ENCODE results near the gene MAST2. TPM values are rescaled to one million over a fixed set of nuclear protein-coding genes. Genes with fewer than 3 reads are reported as not detected.

The MAST2 gene
- total RNA-seq, 1 experiment from 2014 or later: 77.0 TPM

DNA sequence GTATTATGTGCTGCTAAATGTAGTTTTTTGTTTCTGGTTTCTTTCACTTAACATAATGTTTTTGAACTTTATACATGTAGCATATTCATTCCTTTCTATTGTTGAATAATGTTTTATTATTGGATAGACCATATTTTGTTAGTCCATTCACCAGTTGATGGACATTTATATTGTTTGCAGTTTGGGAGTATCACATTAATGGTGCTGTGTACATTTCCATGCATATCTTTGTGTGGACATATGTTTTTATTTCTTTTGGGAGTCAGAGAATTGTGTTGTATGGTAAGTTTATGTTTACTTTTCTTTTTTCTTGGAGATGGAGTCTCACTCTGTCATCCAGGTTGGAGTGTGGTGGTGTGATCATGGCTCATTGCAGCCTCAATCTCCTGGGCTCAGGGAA is 134.6 kb downstream of the MAST2 start:
- H3K27ac ChIP-seq (ENCODE audit: low read length): no peak overlapping the region
- H3K4me1 ChIP-seq (ENCODE audit: control insufficient read depth, insufficient read depth, low read length): no peaks in the 10 kb centered on the region
- POLR2A ChIA-PET: no interaction called here
- H3K9me3 ChIP-seq (ENCODE audit: control insufficient read depth, insufficient read depth, low read depth, low read length): no peaks in the 10 kb centered on the region
- no peaks in the 10 kb centered on the region for H3K36me3 ChIP-seq (ENCODE audit: control insufficient read depth, insufficient read depth, low read length)
- BruUV-seq (replicated peaks): no TSS peak
- DNase-seq (ENCODE audit: low read depth, low spot score): no peak
- H3K4me3 ChIP-seq (ENCODE audit: low read depth in 2 of 2, low read length in 2 of 2): no peak overlapping the region
- TF ChIP-seq, protein P1, sequence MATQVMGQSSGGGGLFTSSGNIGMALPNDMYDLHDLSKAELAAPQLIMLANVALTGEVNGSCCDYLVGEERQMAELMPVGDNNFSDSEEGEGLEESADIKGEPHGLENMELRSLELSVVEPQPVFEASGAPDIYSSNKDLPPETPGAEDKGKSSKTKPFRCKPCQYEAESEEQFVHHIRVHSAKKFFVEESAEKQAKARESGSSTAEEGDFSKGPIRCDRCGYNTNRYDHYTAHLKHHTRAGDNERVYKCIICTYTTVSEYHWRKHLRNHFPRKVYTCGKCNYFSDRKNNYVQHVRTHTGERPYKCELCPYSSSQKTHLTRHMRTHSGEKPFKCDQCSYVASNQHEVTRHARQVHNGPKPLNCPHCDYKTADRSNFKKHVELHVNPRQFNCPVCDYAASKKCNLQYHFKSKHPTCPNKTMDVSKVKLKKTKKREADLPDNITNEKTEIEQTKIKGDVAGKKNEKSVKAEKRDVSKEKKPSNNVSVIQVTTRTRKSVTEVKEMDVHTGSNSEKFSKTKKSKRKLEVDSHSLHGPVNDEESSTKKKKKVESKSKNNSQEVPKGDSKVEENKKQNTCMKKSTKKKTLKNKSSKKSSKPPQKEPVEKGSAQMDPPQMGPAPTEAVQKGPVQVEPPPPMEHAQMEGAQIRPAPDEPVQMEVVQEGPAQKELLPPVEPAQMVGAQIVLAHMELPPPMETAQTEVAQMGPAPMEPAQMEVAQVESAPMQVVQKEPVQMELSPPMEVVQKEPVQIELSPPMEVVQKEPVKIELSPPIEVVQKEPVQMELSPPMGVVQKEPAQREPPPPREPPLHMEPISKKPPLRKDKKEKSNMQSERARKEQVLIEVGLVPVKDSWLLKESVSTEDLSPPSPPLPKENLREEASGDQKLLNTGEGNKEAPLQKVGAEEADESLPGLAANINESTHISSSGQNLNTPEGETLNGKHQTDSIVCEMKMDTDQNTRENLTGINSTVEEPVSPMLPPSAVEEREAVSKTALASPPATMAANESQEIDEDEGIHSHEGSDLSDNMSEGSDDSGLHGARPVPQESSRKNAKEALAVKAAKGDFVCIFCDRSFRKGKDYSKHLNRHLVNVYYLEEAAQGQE (IDR thresholded peaks at IDR 0.05; ENCODE audit: insufficient read depth in 1 of 2, low read depth in 2 of 2, low read length in 1 of 2): no peak
- no peak for TF ChIP-seq POLR2AphosphoS5 (IDR thresholded peaks at IDR 0.05; ENCODE audit: low read depth, low read length)
- TF ChIP-seq, protein P2, sequence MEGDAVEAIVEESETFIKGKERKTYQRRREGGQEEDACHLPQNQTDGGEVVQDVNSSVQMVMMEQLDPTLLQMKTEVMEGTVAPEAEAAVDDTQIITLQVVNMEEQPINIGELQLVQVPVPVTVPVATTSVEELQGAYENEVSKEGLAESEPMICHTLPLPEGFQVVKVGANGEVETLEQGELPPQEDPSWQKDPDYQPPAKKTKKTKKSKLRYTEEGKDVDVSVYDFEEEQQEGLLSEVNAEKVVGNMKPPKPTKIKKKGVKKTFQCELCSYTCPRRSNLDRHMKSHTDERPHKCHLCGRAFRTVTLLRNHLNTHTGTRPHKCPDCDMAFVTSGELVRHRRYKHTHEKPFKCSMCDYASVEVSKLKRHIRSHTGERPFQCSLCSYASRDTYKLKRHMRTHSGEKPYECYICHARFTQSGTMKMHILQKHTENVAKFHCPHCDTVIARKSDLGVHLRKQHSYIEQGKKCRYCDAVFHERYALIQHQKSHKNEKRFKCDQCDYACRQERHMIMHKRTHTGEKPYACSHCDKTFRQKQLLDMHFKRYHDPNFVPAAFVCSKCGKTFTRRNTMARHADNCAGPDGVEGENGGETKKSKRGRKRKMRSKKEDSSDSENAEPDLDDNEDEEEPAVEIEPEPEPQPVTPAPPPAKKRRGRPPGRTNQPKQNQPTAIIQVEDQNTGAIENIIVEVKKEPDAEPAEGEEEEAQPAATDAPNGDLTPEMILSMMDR (IDR thresholded peaks at IDR 0.05): no peak
- no peak for TF ChIP-seq SIN3A (IDR thresholded peaks at IDR 0.05; ENCODE audit: borderline replicate concordance, insufficient read depth, low read depth, low read length)
- TF ChIP-seq TCF7L2 (IDR thresholded peaks at IDR 0.05; ENCODE audit: low read depth, low read length): no peak
- no peaks in the 10 kb centered on the region for H3K27me3 ChIP-seq (ENCODE audit: control insufficient read depth, insufficient read depth, low read length)
- no peak for ATAC-seq
- intact Hi-C loops (cut with micrococcal nuclease; ENCODE audit: unreplicated experiment) (no loop called here), in situ Hi-C loops (cut with HindIII; ENCODE audit: low pct_unique_long_range_greater_than_20kb, low sequenced_read_pairs) (no loop called here)
- CTCF ChIA-PET: interaction anchor here (0.8 kb wide), 1 partner anchor 22 kb away, joined by 15 read pairs; no protein-coding TSS in a partner anchor

DNA sequence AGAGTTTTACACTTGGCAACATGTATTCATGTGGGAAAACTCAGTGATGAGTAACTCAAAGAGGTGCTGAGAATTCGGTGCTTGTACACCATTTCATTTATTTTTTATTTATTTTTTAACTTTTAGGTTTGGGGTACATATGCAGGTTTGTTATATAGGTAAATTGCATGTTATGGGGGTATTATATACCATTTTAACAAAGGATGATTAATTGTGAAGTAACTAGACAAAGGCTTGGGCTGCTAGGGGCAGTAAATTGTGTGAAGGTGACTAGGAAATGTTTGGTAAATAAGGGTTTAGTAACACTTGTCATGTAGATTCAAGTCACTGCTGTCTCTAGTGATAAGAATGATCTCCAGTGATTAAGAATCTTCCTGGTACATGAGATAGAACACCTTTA is 139.0 kb downstream of the MAST2 start:
- ChIA-PET POLR2A (no interaction called here), CTCF (no interaction called here)
- TF ChIP-seq POLR2AphosphoS5 (IDR thresholded peaks at IDR 0.05; ENCODE audit: low read depth, low read length) (no peak), TCF7L2 (IDR thresholded peaks at IDR 0.05; ENCODE audit: low read depth, low read length) (no peak), SIN3A (IDR thresholded peaks at IDR 0.05; ENCODE audit: borderline replicate concordance, insufficient read depth, low read depth, low read length) (no peak)
- TF ChIP-seq, protein P2 (IDR thresholded peaks at IDR 0.05): no peak
- TF ChIP-seq, protein P1 (IDR thresholded peaks at IDR 0.05; ENCODE audit: insufficient read depth in 1 of 2, low read depth in 2 of 2, low read length in 1 of 2): no peak
- Histone ChIP-seq H3K4me3 (ENCODE audit: low read depth in 2 of 2, low read length in 2 of 2) (no peak overlapping the region), H3K27ac (ENCODE audit: low read length) (no peak overlapping the region), H3K36me3 (ENCODE audit: control insufficient read depth, insufficient read depth, low read length) (no peaks in the 10 kb centered on the region), H3K9me3 (ENCODE audit: control insufficient read depth, insufficient read depth, low read depth, low read length) (no peaks in the 10 kb centered on the region), H3K4me1 (ENCODE audit: control insufficient read depth, insufficient read depth, low read length) (no peaks in the 10 kb centered on the region), H3K27me3 (ENCODE audit: control insufficient read depth, insufficient read depth, low read length) (no peaks in the 10 kb centered on the region)
- no peak for DNase-seq (ENCODE audit: low read depth, low spot score)
- BruUV-seq (replicated peaks): no TSS peak
- no peak for ATAC-seq
- in situ Hi-C loops (cut with HindIII; ENCODE audit: low pct_unique_long_range_greater_than_20kb, low sequenced_read_pairs): no loop called here
- intact Hi-C loops (cut with micrococcal nuclease; ENCODE audit: unreplicated experiment): no loop called here
